ENCODE data around the gene AP2M1. TPM values are rescaled to one million over a fixed set of nuclear protein-coding genes. Genes with fewer than 3 reads are reported as not detected.

The AP2M1 gene
- total and polyA plus RNA-seq, 10 of the 15 experiments (the other 5 are each of a cell fraction or from before 2014, with no cell fraction given): 65.6 to 356 (median 161) TPM

GRCh38 chr3:184174646-184175492, at the start of gene AP2M1 (continued):
- TF ChIP-seq, protein P1, sequence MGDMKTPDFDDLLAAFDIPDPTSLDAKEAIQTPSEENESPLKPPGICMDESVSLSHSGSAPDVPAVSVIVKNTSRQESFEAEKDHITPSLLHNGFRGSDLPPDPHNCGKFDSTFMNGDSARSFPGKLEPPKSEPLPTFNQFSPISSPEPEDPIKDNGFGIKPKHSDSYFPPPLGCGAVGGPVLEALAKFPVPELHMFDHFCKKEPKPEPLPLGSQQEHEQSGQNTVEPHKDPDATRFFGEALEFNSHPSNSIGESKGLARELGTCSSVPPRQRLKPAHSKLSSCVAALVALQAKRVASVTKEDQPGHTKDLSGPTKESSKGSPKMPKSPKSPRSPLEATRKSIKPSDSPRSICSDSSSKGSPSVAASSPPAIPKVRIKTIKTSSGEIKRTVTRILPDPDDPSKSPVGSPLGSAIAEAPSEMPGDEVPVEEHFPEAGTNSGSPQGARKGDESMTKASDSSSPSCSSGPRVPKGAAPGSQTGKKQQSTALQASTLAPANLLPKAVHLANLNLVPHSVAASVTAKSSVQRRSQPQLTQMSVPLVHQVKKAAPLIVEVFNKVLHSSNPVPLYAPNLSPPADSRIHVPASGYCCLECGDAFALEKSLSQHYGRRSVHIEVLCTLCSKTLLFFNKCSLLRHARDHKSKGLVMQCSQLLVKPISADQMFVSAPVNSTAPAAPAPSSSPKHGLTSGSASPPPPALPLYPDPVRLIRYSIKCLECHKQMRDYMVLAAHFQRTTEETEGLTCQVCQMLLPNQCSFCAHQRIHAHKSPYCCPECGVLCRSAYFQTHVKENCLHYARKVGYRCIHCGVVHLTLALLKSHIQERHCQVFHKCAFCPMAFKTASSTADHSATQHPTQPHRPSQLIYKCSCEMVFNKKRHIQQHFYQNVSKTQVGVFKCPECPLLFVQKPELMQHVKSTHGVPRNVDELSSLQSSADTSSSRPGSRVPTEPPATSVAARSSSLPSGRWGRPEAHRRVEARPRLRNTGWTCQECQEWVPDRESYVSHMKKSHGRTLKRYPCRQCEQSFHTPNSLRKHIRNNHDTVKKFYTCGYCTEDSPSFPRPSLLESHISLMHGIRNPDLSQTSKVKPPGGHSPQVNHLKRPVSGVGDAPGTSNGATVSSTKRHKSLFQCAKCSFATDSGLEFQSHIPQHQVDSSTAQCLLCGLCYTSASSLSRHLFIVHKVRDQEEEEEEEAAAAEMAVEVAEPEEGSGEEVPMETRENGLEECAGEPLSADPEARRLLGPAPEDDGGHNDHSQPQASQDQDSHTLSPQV (IDR thresholded peaks at IDR 0.05): no peak
- TF ChIP-seq CBX3 (IDR thresholded peaks at IDR 0.05; ENCODE audit: borderline replicate concordance, low read depth) (no peak), MYB (IDR thresholded peaks at IDR 0.05; ENCODE audit: borderline replicate concordance, low read depth, low read length) (no peak), STAT1 (conservative IDR thresholded peaks at IDR 0.05) (no peak), JUND (IDR thresholded peaks at IDR 0.05; ENCODE audit: low read depth, low read length) (no peak), TBL1XR1 (IDR thresholded peaks at IDR 0.05; ENCODE audit: low read depth, low read length) (no peak), RAD21 (IDR thresholded peaks at IDR 0.05; ENCODE audit: insufficient read depth, low read depth, low read length) (no peak), ZBED1 (IDR thresholded peaks at IDR 0.05; ENCODE audit: borderline replicate concordance) (no peak), DPF2 (IDR thresholded peaks at IDR 0.05) (0 out of 2 replicates have a peak, but pooled peaks have one; percentile 20), SUPT20H (IDR thresholded peaks at IDR 0.05; ENCODE audit: borderline replicate concordance, control insufficient read depth, low read depth, low read length) (no peak), HSF1 (IDR thresholded peaks at IDR 0.05; ENCODE audit: low read depth, low read length) (no peak), NR2C2 (IDR thresholded peaks at IDR 0.05; ENCODE audit: borderline replicate concordance, control insufficient read depth, insufficient read length, low read depth) (no peak), SMAD1 (IDR thresholded peaks at IDR 0.05; ENCODE audit: low read depth, partially characterized antibody) (no peak), NRF1 (conservative IDR thresholded peaks at IDR 0.05; ENCODE audit: low read depth, low read length) (peak; percentile 88), POLR2A (IDR thresholded peaks at IDR 0.05; ENCODE audit: low read depth, low read length) (peak; percentile 94), RFX5 (IDR thresholded peaks at IDR 0.05; ENCODE audit: low read depth, low read length) (no peak), SUZ12 (IDR thresholded peaks at IDR 0.05; ENCODE audit: unreplicated experiment) (no peak), EP300 (IDR thresholded peaks at IDR 0.05; ENCODE audit: borderline replicate concordance in 1 of 2, control insufficient read depth in 1 of 2, low read depth in 2 of 2, low read length in 2 of 2) (no peak)
- TF ChIP-seq, protein P2, sequence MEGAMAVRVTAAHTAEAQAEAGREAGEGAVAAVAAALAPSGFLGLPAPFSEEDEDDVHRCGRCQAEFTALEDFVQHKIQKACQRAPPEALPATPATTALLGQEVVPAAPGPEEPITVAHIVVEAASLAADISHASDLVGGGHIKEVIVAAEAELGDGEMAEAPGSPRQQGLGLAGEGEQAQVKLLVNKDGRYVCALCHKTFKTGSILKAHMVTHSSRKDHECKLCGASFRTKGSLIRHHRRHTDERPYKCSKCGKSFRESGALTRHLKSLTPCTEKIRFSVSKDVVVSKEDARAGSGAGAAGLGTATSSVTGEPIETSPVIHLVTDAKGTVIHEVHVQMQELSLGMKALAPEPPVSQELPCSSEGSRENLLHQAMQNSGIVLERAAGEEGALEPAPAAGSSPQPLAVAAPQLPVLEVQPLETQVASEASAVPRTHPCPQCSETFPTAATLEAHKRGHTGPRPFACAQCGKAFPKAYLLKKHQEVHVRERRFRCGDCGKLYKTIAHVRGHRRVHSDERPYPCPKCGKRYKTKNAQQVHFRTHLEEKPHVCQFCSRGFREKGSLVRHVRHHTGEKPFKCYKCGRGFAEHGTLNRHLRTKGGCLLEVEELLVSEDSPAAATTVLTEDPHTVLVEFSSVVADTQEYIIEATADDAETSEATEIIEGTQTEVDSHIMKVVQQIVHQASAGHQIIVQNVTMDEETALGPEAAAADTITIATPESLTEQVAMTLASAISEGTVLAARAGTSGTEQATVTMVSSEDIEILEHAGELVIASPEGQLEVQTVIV (IDR thresholded peaks at IDR 0.05; ENCODE audit: borderline replicate concordance, partially characterized antibody): no peak
- TF ChIP-seq, protein P3, sequence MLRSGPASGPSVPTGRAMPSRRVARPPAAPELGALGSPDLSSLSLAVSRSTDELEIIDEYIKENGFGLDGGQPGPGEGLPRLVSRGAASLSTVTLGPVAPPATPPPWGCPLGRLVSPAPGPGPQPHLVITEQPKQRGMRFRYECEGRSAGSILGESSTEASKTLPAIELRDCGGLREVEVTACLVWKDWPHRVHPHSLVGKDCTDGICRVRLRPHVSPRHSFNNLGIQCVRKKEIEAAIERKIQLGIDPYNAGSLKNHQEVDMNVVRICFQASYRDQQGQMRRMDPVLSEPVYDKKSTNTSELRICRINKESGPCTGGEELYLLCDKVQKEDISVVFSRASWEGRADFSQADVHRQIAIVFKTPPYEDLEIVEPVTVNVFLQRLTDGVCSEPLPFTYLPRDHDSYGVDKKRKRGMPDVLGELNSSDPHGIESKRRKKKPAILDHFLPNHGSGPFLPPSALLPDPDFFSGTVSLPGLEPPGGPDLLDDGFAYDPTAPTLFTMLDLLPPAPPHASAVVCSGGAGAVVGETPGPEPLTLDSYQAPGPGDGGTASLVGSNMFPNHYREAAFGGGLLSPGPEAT (IDR thresholded peaks at IDR 0.05; ENCODE audit: low read depth): no peak

Measured in GM12878 (cell line).